ENCODE data around the gene ACTA2.
A peak's percentile ranks its signal among the peaks of the same experiment; 100 is the strongest.
"Not testable (repeated sequence)": the region's sequence is repeated elsewhere in the genome, so short reads cannot be mapped to it uniquely, and the experiment has no call there.

The ACTA2 gene

GRCh38 chr10:88949051-88949450, 3.5 kb downstream of the ACTA2 start:
- DNase-seq = no peak

GRCh38 chr10:88946965-88947590, 5.5 kb downstream of the ACTA2 start:
- no peak for DNase-seq

GRCh38 chr10:88946200-88946599, 6.4 kb downstream of the ACTA2 start:
- no peak for DNase-seq

- DNase-seq = no peak
These were observed 7.8 kb downstream of the ACTA2 start for GRCh38 chr10:88944813-88945212.

- DNase-seq = no peak
These were observed 8.8 kb downstream of the ACTA2 start for GRCh38 chr10:88943778-88944177.

GRCh38 chr10:88941026-88941425, 11.5 kb downstream of the ACTA2 start:
- no peak for DNase-seq

- no peak for DNase-seq
These were observed 13.6 kb downstream of the ACTA2 start for GRCh38 chr10:88938938-88939337.

GRCh38 chr10:88938039-88938438, 14.5 kb downstream of the ACTA2 start:
- no peak for DNase-seq

GRCh38 chr10:88936656-88937055, 15.9 kb downstream of the ACTA2 start:
- no peak for DNase-seq

- peak; percentile 82 for DNase-seq
These were observed 17.5 kb downstream of the ACTA2 start for GRCh38 chr10:88934900-88935672.

GRCh38 chr10:88933564-88933963, 19.0 kb downstream of the ACTA2 start:
- DNase-seq = no peak

- DNase-seq = peak; percentile 83
These were observed 19.9 kb downstream of the ACTA2 start for GRCh38 chr10:88932539-88933256.

- not testable (repeated sequence) for DNase-seq
These were observed 20.5 kb downstream of the ACTA2 start for GRCh38 chr10:88932029-88932428.

- no peak for DNase-seq
These were observed 21.0 kb downstream of the ACTA2 start for GRCh38 chr10:88931548-88931947.

GRCh38 chr10:88928254-88928653, 24.3 kb downstream of the ACTA2 start:
- no peak for DNase-seq

GRCh38 chr10:88927416-88927690, 25.2 kb downstream of the ACTA2 start:
- DNase-seq = no peak

- peak; percentile 21 for DNase-seq
These were observed 25.8 kb downstream of the ACTA2 start for GRCh38 chr10:88926566-88927415.

GRCh38 chr10:88923520-88923919, 29.1 kb downstream of the ACTA2 start:
- DNase-seq = no peak

GRCh38 chr10:88922041-88922440, 30.5 kb downstream of the ACTA2 start:
- DNase-seq = no peak

GRCh38 chr10:88920986-88921593, 31.5 kb downstream of the ACTA2 start:
- peak; percentile 47 for DNase-seq

GRCh38 chr10:88920198-88920597, 32.4 kb downstream of the ACTA2 start:
- no peak for DNase-seq

- no peak for DNase-seq
These were observed 33.5 kb downstream of the ACTA2 start for GRCh38 chr10:88919041-88919440.

Measured in NCI-H345 (cell line).